Activated B cell treated with CpG ODN at 0.5 μM for 24 hours (primary cell): ENCODE measurements around the gene NR3C2. TPM values are rescaled to one million over a fixed set of nuclear protein-coding genes. Genes with fewer than 3 reads are reported as not detected.

ENCODE experiments used
- ATAC-seq: fragments of 200-7000 bp; cut with Tn5 transposase; one replicate; pipeline ENCODE4 v1.10.0; 2021; ENCODE audit warnings: low read depth, mild to moderate bottlenecking, moderate library complexity
- CTCF ChIA-PET: fragments of 350-600 bp; sonication (Branson Sonifier 250); formaldehyde crosslinking; loops from one replicate; lab custom pipeline; 2021; ENCODE audit warnings: antibody characterized with exemption; lab: Charles Lee
- POLR2A ChIA-PET: fragments of 350-600 bp; sonication (Branson Sonifier 250); formaldehyde crosslinking; loops from one replicate; lab custom pipeline; 2021; ENCODE audit warnings: antibody characterized with exemption; lab: Charles Lee
- DNase-seq: peaks from one replicate; pipeline ENCODE4 v3.0.0; 2022
- H3K27ac Mint-ChIP-seq: one replicate; pipeline ENCODE4 v1.8.0; 2020; ENCODE audit warnings: mixed read lengths
- H3K27me3 Mint-ChIP-seq: one replicate; pipeline ENCODE4 v1.8.0; 2021; ENCODE audit warnings: mixed read lengths
- H3K36me3 Mint-ChIP-seq: one replicate; pipeline ENCODE4 v1.8.0; 2021; ENCODE audit warnings: low read depth, mixed read lengths
- H3K4me1 Mint-ChIP-seq: one replicate; pipeline ENCODE4 v1.8.0; 2021; ENCODE audit warnings: mixed read lengths
- H3K4me3 Mint-ChIP-seq: one replicate; pipeline ENCODE4 v1.8.0; 2020; ENCODE audit warnings: mild to moderate bottlenecking, mixed read lengths
- H3K9me3 Mint-ChIP-seq: one replicate; pipeline ENCODE4 v1.8.0; 2020; ENCODE audit warnings: mixed read lengths
- intact Hi-C: fragments of 100-400 bp; cut with micrococcal nuclease; formaldehyde crosslinking; loops from one replicate; pipeline ENCODE4 v1.15.1; 2024
- total RNA-seq: library from RNA; stranded (reverse); gene quantifications from 2 replicates; pipeline ENCODE4 v1.2.3, GENCODE V29; 2022
- TF ChIP-seq, protein P1 (sequence below): fragments of 200-600 bp; IDR thresholded peaks from one replicate; pipeline ENCODE4 v1.8.0; 2022; ENCODE audit warnings: antibody characterized with exemption, mild to moderate bottlenecking

NR3C2 gene
- total RNA-seq, 1 donor from 2014 or later, result 4.5 TPM

GRCh38 chr4:148182230-148182911, 259.8 kb downstream of the NR3C2 start:
- POLR2A ChIA-PET, result no interaction called here
- ATAC-seq, result no peak
- no peak overlapping the region for H3K27ac Mint-ChIP-seq
- TF ChIP-seq, protein P1, sequence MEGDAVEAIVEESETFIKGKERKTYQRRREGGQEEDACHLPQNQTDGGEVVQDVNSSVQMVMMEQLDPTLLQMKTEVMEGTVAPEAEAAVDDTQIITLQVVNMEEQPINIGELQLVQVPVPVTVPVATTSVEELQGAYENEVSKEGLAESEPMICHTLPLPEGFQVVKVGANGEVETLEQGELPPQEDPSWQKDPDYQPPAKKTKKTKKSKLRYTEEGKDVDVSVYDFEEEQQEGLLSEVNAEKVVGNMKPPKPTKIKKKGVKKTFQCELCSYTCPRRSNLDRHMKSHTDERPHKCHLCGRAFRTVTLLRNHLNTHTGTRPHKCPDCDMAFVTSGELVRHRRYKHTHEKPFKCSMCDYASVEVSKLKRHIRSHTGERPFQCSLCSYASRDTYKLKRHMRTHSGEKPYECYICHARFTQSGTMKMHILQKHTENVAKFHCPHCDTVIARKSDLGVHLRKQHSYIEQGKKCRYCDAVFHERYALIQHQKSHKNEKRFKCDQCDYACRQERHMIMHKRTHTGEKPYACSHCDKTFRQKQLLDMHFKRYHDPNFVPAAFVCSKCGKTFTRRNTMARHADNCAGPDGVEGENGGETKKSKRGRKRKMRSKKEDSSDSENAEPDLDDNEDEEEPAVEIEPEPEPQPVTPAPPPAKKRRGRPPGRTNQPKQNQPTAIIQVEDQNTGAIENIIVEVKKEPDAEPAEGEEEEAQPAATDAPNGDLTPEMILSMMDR, result no peak
- DNase-seq, result no peak
- H3K27me3 Mint-ChIP-seq, result no peaks in the 10 kb centered on the region
- CTCF ChIA-PET, result no interaction called here
- no peaks in the 10 kb centered on the region for H3K4me1 Mint-ChIP-seq
- peaks cover 7% of the 10 kb centered on the region for H3K36me3 Mint-ChIP-seq
- H3K9me3 Mint-ChIP-seq, result no peaks in the 10 kb centered on the region
- intact Hi-C loops, result no loop called here
- no peak overlapping the region for H3K4me3 Mint-ChIP-seq

- DNase-seq, result no peak
- ChIA-PET POLR2A (no interaction called here), CTCF (no interaction called here)
- peaks cover 6% of the 10 kb centered on the region for H3K36me3 Mint-ChIP-seq
- H3K27me3 Mint-ChIP-seq, result no peaks in the 10 kb centered on the region
- H3K27ac Mint-ChIP-seq, result no peak overlapping the region
- TF ChIP-seq, protein P1, result no peak
- peaks cover 6% of the 10 kb centered on the region for H3K9me3 Mint-ChIP-seq
- ATAC-seq, result no peak
- peaks cover 5% of the 10 kb centered on the region for H3K4me1 Mint-ChIP-seq
- intact Hi-C loops, result no loop called here
- H3K4me3 Mint-ChIP-seq, result no peak overlapping the region
Observed at GRCh38 chr4:148173397-148174017, 268.7 kb downstream of the NR3C2 start.

- peaks cover 6% of the 10 kb centered on the region for H3K36me3 Mint-ChIP-seq
- ATAC-seq (no peak), DNase-seq (no peak)
- peaks cover 6% of the 10 kb centered on the region for H3K9me3 Mint-ChIP-seq
- ChIA-PET POLR2A (no interaction called here), CTCF (no interaction called here)
- H3K4me1 Mint-ChIP-seq, result peaks cover 5% of the 10 kb centered on the region
- no peaks in the 10 kb centered on the region for H3K27me3 Mint-ChIP-seq
- TF ChIP-seq, protein P1, result no peak
- H3K4me3 Mint-ChIP-seq, result no peak overlapping the region
- no peak overlapping the region for H3K27ac Mint-ChIP-seq
- intact Hi-C loops, result no loop called here
Observed at GRCh38 chr4:148171596-148171995, 270.6 kb downstream of the NR3C2 start.

GRCh38 chr4:148170408-148171365, 271.5 kb downstream of the NR3C2 start:
- Mint-ChIP-seq H3K4me1 (peaks cover 5% of the 10 kb centered on the region), H3K27ac (no peak overlapping the region), H3K4me3 (no peak overlapping the region), H3K9me3 (peaks cover 6% of the 10 kb centered on the region), H3K27me3 (no peaks in the 10 kb centered on the region), H3K36me3 (peaks cover 6% of the 10 kb centered on the region)
- ATAC-seq (no peak), DNase-seq (no peak)
- intact Hi-C loops, result no loop called here
- TF ChIP-seq, protein P1, result no peak
- POLR2A ChIA-PET, result no interaction called here
- CTCF ChIA-PET, result no interaction called here

- TF ChIP-seq, protein P1, result no peak
- no peaks in the 10 kb centered on the region for H3K27me3 Mint-ChIP-seq
- CTCF ChIA-PET, result no interaction called here
Observed at GRCh38 chr4:148166132-148166591, 276.1 kb downstream of the NR3C2 start.

More at GRCh38 chr4:148166132-148166591, 276.1 kb downstream of the NR3C2 start:
- no peaks in the 10 kb centered on the region for H3K9me3 Mint-ChIP-seq
- no peak overlapping the region for H3K4me3 Mint-ChIP-seq
- intact Hi-C loops, result no loop called here
- no peaks in the 10 kb centered on the region for H3K36me3 Mint-ChIP-seq
- peaks cover 3% of the 10 kb centered on the region for H3K4me1 Mint-ChIP-seq
- no peak overlapping the region for H3K27ac Mint-ChIP-seq
- ATAC-seq (no peak), DNase-seq (no peak)
- POLR2A ChIA-PET, result no interaction called here
